Esophagus muscularis mucosa (tissue), 3 donors: Measurements from ENCODE around the gene ACOXL.

ENCODE experiments used
- POLR2A ChIP-seq: fragments of 450-650 bp; IDR thresholded peaks from one replicate; pipeline ENCODE4 v1.6.1; 2017; ENCODE audit warnings: antibody characterized with exemption, moderate library complexity, mild to moderate bottlenecking, low read depth
- TF ChIP-seq, protein P1 (sequence below), 3 experiments: fragments of 200-600 bp in 2 of 3; fragments of 450-650 bp in 1 of 3; sonication (generic) in 2 of 3; IDR thresholded peaks; one replicate each; pipeline ENCODE4 v1.5.1; 2017 to 2019; ENCODE audit warnings: antibody characterized with exemption in 3 of 3, mild to moderate bottlenecking in 2 of 3, moderate library complexity in 1 of 3

DNA sequence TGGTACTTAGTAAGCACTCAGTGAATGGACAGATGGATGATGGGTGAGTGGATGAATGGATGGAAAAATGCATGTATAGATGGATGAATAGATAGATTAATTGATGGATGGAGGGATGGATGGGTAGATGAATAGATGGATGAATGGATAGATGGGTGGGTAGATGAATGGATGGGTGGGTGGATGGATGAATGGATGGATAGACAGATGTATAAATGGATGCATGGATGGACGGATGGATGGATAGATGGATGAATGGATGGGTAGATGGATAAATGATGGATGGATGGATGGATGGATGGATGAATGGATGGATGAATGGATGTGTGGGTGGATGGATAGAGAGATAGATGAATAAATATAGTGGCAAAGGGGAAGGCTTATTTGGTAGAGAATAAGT, 83.6 kb downstream of the ACOXL start:
- TF ChIP-seq, protein P1, sequence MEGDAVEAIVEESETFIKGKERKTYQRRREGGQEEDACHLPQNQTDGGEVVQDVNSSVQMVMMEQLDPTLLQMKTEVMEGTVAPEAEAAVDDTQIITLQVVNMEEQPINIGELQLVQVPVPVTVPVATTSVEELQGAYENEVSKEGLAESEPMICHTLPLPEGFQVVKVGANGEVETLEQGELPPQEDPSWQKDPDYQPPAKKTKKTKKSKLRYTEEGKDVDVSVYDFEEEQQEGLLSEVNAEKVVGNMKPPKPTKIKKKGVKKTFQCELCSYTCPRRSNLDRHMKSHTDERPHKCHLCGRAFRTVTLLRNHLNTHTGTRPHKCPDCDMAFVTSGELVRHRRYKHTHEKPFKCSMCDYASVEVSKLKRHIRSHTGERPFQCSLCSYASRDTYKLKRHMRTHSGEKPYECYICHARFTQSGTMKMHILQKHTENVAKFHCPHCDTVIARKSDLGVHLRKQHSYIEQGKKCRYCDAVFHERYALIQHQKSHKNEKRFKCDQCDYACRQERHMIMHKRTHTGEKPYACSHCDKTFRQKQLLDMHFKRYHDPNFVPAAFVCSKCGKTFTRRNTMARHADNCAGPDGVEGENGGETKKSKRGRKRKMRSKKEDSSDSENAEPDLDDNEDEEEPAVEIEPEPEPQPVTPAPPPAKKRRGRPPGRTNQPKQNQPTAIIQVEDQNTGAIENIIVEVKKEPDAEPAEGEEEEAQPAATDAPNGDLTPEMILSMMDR (IDR thresholded peaks at IDR 0.05): no peak
- TF ChIP-seq POLR2A: no peak
